DOHH2 (cell line): ENCODE results near the gene PDHA2.

ENCODE experiments used
- CTCF ChIP-seq: fragments of 200-600 bp; sonication (generic); IDR thresholded peaks from one replicate; pipeline ENCODE4 v1.5.1; 2014; ENCODE audit warnings: antibody characterized with exemption, mild to moderate bottlenecking, low read depth, low read length; ENCODE audit not compliant: poor library complexity, severe bottlenecking
- EZH2phosphoT487 ChIP-seq: fragments of 200-600 bp; sonication (generic); IDR thresholded peaks from 2 replicates; pipeline ENCODE4 v1.6.1; 2017; ENCODE audit warnings: borderline replicate concordance, mild to moderate bottlenecking, antibody characterized with exemption, low read length, moderate library complexity, mixed read lengths

GRCh38 chr4:95847908-95848460 is 8.1 kb downstream of the PDHA2 start:
- TF ChIP-seq CTCF (no peak), EZH2phosphoT487 (no peak)
